Measurements from ENCODE around the gene GAL3ST2.

GAL3ST2 gene

DNA sequence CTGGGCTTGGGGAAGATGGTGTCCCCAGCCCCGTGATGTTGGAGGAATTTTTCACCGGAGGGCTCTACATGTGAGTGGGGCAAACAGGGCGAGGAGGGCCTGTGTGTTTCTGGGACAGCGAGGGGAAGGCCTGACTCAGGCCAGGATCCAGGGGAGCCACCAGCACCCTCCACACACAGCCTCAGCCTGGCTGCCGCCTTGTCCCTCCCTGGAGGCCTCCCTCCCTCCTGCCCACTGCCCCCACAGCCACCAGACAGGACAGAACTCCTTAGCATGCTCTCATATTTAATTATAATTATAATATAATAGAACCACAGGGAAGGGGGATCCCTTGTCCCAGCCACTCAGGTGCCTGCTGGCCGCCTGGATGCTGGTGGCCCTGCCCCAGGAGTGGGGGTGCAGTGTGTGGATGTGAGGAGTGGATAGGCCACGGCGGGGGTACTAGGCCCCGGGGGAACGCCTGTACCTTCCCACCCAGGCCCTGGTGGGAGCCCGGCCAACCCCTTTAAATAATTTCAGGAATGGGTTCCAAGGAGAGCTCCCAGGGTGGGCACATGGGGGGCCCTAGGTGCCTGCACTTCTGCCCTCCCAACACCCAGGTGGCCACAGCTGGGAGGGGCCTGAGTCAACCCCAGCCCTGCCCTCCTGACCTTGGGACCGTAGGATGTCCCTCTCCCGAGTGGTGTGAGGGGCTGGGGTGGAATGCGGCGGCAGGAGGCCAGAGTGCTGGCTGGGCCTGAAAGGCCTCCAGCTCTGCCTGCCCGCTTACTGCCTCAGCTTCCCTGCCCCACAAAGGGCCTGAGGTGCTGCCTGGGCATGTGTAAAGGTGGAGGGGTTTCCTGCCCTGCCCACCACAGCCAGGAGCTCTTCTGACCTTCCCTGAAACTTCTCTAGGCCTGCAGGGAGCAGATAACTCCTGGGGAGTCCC lies 73.3 kb downstream of the GAL3ST2 start:
- TF ChIP-seq, protein P1, sequence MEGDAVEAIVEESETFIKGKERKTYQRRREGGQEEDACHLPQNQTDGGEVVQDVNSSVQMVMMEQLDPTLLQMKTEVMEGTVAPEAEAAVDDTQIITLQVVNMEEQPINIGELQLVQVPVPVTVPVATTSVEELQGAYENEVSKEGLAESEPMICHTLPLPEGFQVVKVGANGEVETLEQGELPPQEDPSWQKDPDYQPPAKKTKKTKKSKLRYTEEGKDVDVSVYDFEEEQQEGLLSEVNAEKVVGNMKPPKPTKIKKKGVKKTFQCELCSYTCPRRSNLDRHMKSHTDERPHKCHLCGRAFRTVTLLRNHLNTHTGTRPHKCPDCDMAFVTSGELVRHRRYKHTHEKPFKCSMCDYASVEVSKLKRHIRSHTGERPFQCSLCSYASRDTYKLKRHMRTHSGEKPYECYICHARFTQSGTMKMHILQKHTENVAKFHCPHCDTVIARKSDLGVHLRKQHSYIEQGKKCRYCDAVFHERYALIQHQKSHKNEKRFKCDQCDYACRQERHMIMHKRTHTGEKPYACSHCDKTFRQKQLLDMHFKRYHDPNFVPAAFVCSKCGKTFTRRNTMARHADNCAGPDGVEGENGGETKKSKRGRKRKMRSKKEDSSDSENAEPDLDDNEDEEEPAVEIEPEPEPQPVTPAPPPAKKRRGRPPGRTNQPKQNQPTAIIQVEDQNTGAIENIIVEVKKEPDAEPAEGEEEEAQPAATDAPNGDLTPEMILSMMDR (conservative IDR thresholded peaks at IDR 0.05; ENCODE audit: low read depth, low read length) = no peak
- no peak for DNase-seq (ENCODE audit: low read depth)
- H3K4me3 ChIP-seq (ENCODE audit: low read length) = no peak overlapping the region

DNA sequence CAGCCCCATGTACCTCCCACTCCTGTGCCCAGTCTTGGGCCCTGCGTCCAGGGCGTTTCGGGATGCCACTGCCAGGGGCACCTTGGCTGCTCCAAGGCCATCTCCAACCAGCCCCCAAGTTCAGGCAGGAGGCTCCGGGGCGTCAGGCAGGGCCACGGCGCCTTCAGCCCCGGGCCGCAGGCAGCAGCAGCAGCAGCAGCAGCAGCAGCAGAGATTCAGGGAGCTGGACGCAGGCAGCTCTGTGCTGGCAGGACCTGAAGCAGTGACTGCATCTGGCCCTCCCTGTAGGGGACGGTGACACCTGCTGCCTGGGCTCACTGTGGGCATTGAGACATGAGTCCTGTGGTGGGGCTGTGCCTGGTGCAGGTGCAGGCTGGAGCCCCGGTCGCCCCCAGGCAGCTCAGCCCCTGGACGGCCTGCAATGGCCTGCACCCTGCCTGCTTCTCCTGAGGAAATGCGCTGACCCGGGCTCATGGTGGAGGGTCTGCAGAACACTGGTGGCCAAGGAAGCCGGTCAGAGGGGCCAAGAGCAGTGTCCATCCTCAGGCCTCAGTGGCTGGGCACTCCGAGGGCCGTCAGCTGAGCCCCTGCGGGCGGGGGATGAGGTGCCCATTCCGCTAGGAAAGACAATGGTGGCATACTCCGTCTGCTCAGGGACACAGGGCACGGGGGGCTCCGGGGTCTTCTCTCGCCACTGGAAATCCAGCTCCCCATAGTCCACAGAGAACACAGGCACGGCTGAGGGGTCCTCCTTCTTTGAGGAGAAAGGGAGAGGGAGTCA lies 74.1 kb downstream of the GAL3ST2 start:
- no peak for DNase-seq (ENCODE audit: low read depth)
- no peak overlapping the region for H3K4me3 ChIP-seq (ENCODE audit: low read length)
- TF ChIP-seq, protein P1 (conservative IDR thresholded peaks at IDR 0.05; ENCODE audit: low read depth, low read length) = no peak

DNA sequence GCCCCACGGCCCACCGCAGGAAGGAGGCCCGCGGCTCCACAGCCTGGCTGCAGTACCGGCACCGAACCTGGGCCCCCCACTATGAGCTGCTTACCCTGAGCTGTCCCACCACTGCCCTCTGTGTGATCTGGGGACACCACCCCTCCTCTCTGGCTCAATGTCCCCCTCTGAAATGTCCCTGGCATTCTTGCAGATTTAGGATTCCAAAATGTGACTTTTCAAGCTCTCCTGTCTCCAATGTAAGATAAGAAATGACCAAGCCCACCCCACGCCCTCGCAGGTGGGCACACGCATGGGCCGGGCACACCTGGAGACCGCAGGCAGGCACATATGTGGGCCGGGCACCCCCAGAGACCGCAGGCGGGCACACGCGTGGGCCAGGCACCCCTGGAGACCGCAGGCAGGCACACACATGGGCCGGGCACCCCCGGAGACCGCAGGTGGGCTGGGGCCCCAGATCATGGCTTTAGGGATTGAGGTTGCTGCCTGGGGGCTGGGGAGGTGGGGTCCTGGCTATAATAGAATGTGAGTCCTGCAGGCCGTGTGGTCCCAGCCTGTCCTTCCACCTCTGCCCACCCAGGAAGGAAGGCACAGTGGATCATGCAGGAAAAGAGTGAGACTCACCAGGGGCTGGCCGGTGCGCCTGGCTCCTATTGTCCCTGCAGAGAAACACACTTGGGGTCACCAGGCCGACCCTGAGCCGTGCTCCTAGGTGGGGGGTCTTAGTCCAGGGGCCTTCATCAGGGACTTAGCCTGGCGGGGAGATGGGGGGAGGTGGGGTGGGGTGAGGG lies 74.9 kb downstream of the GAL3ST2 start:
- TF ChIP-seq, protein P1 (conservative IDR thresholded peaks at IDR 0.05; ENCODE audit: low read depth, low read length) = no peak
- H3K4me3 ChIP-seq (ENCODE audit: low read length) = no peak overlapping the region
- no peak for DNase-seq (ENCODE audit: low read depth)

DNA sequence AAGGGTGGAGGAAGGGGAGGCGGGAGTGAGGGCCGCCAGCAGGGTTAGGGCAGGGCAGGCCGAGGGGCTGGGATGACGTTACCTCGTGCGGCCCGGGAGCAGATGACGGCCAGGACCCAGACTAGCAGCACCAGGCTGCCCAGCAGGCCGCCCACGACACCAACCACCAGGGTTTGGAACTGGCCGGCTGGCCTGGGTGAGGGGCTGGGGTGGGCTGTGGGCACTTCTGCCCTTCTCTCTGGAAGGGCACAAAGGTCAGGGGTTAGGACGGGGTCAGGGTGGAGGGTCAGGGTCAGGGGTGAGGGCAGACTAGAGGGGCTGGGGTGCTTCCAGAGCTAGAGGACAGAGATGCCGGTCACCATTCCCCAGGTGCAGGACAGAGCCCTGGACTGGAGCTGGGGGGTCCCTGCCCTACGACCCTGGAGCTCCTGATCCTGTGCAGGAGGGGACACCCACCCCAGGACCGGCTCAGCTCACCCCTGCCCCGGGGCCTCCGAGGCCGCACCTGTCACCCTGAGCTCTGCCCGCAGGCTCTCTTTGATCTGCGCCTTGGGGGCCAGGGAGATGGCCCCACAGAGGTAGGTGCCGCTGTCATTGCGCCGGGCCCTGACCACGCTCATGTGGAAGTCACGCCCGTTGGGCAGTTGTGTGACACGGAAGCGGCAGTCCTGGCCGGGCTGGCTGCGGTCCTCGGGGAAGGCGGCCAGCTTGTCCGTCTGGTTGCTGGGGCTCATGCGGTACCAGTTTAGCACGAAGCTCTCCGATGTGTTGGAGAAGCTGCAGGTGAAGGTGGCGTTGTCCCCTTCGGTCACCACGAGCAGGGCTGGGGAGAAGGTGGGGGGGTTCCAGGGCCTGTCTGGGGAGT lies 75.7 kb downstream of the GAL3ST2 start:
- TF ChIP-seq, protein P1 (conservative IDR thresholded peaks at IDR 0.05; ENCODE audit: low read depth, low read length) = no peak
- no peak overlapping the region for H3K4me3 ChIP-seq (ENCODE audit: low read length)
- DNase-seq (ENCODE audit: low read depth) = no peak

DNA sequence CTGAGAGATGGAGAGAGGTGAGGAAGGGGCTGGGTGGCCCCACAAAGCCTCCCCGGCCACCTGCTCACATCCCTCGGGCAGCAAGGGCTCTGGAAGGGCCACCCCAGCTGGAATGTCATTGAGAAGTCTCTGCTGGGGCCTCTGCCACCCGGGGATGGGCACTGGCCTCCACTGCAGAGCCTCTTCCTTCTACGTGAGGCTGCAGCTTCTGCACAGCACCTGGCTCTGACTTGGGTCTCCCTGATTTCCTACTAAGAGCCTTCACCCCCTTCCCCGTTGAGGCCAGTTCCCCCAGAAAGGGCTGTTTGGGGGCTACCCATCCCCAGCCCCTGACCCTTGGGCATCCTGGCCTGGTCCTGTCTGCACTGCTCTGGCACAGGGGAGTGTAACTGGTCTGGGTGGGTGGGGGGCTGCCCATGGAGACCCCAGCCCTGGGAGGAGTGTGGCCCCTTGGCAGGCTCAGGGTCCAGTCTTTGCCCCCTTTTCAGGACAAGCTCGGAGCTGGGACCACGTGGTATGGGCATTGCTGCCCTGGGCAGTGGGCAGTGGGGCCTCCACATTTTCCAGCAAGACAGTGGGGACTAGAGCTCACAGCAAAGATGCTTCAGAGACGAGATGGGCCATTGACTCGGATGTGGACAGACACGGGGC lies 76.5 kb downstream of the GAL3ST2 start:
- TF ChIP-seq, protein P1 (conservative IDR thresholded peaks at IDR 0.05; ENCODE audit: low read depth, low read length) = no peak
- no peak for DNase-seq (ENCODE audit: low read depth)
- H3K4me3 ChIP-seq (ENCODE audit: low read length) = no peak overlapping the region

Measured in retinal pigment epithelial cell (primary cell).